GM12878 (cell line): ENCODE data around the gene KIRREL3. TPM values are rescaled to one million over a fixed set of nuclear protein-coding genes. Genes with fewer than 3 reads are reported as not detected.

ENCODE experiments used
- ATAC-seq: fragments of 200-7000 bp; cut with Tn5 transposase; 3 replicates; pipeline ENCODE4 v1.9.1; 2020; ENCODE audit warnings: mild to moderate bottlenecking, moderate library complexity
- BruUV-seq: library from RNA; stranded (reverse); fragments of 400-500 nt; replicated peaks from 2 replicates; lab custom pipeline; 2021; lab: Mats Ljungman, UMichigan
- CTCF ChIA-PET: fragments of 300-600 bp; sonication (Branson Sonifier 250); formaldehyde crosslinking; extraction: SDS; loops from one replicate; lab custom pipeline; 2021; ENCODE audit warnings: inconsistent platforms; lab: Yijun Ruan, JAX
- POLR2A ChIA-PET: fragments of 350-600 bp; formaldehyde crosslinking; extraction: SDS; loops from one replicate; lab custom pipeline; 2021; ENCODE audit warnings: inconsistent platforms; lab: Charles Lee
- RAD21 ChIA-PET: fragments of 300-600 bp; sonication (Branson Sonifier 250); formaldehyde crosslinking; loops from one replicate; lab custom pipeline; 2023; ENCODE audit warnings: antibody characterized with exemption; ENCODE audit not compliant: unreplicated experiment; lab: Charles Lee
- SMC1A ChIA-PET: fragments of 300-600 bp; sonication (Branson Sonifier 250); formaldehyde crosslinking; loops from one replicate; lab custom pipeline; 2023; ENCODE audit not compliant: unreplicated experiment, uncharacterized antibody; lab: Charles Lee
- DNase-seq: peaks from one replicate; pipeline ENCODE4 v3.0.0-alpha.2; 2011; ENCODE audit warnings: low read depth, low spot score
- FAIRE-seq: peaks from 3 replicates; lab custom pipeline; 2011; peaks lifted over from hg19 to GRCh38; lab: Jason Lieb, UNC
- H2AFZ ChIP-seq: 2 replicates; pipeline ENCODE4 v1.6.0; 2011; ENCODE audit warnings: low read depth, low read length, control low read depth; ENCODE audit not compliant: control insufficient read depth
- H3K27ac ChIP-seq: 2 replicates; pipeline ENCODE4 v1.5.1; 2011; ENCODE audit warnings: control low read depth; ENCODE audit not compliant: control insufficient read depth, insufficient read depth
- H3K27me3 ChIP-seq, 2 experiments: replicated peaks in 1 of 2; 2 replicates each; pipeline versions ENCODE4 v1.6.0 to v1.6.1; 2011; ENCODE audit warnings: low read length in 1 of 2; ENCODE audit not compliant: control insufficient read depth in 2 of 2, insufficient read depth in 2 of 2
- H3K36me3 ChIP-seq, 2 experiments: 2 replicates each; pipeline ENCODE4 v1.5.1; 2011; ENCODE audit warnings: low read length in 1 of 2; ENCODE audit not compliant: control insufficient read depth in 2 of 2, insufficient read depth in 2 of 2
- H3K4me1 ChIP-seq: 2 replicates; pipeline ENCODE4 v1.6.1; 2011; ENCODE audit warnings: mild to moderate bottlenecking, low read length, moderate library complexity, mixed read lengths; ENCODE audit not compliant: control insufficient read depth, insufficient read depth
- H3K4me2 ChIP-seq: 2 replicates; pipeline ENCODE4 v1.6.0; 2011; ENCODE audit warnings: control low read depth; ENCODE audit not compliant: control insufficient read depth, insufficient read depth
- H3K4me3 ChIP-seq: fragments of 200-600 bp; sonication (generic); 2 replicates; pipeline ENCODE4 v1.5.1; 2016
- H3K79me2 ChIP-seq: 2 replicates; pipeline ENCODE4 v1.6.0; 2011; ENCODE audit warnings: low read length; ENCODE audit not compliant: control insufficient read depth, insufficient read depth
- H3K9ac ChIP-seq: 2 replicates; pipeline ENCODE4 v1.8.0; 2011; ENCODE audit warnings: low read length, control low read depth, mixed read lengths; ENCODE audit not compliant: control insufficient read depth, insufficient read depth
- H3K9me3 ChIP-seq: replicated peaks from 3 replicates; pipeline ENCODE4 v1.5.1; 2011; ENCODE audit warnings: mild to moderate bottlenecking, low read length; ENCODE audit not compliant: control insufficient read depth, insufficient read depth
- H4K20me1 ChIP-seq: 2 replicates; pipeline ENCODE4 v1.6.0; 2011; ENCODE audit not compliant: control insufficient read depth, insufficient read depth
- BRCA1 ChIP-seq: IDR thresholded peaks from 2 replicates; pipeline ENCODE4 v1.6.1; 2011; ENCODE audit warnings: low read depth, low read length, improper control_type of control experiment
- ETV6 ChIP-seq, 2 experiments: fragments of 450-650 bp in 1 of 2; IDR thresholded peaks in 1 of 2; conservative IDR thresholded peaks in 1 of 2; 2 replicates each; pipeline ENCODE4 v1.6.1; 2014; ENCODE audit warnings: antibody characterized with exemption in 1 of 2, borderline replicate concordance in 1 of 2, low read depth in 1 of 2, mild to moderate bottlenecking in 1 of 2, moderate library complexity in 1 of 2
- YY1 ChIP-seq: IDR thresholded peaks from 2 replicates; pipeline ENCODE4 v1.6.1; 2011; ENCODE audit warnings: low read depth, mild to moderate bottlenecking, low read length
- ZNF687 ChIP-seq: fragments of 450-650 bp; IDR thresholded peaks from 2 replicates; pipeline ENCODE4 v1.6.1; 2017; ENCODE audit warnings: mild to moderate bottlenecking, moderate library complexity
- WGBS: methylation state at CpG from one replicate; pipeline ENCODE4 v1.1.6; 2016; ENCODE audit warnings: low lambda C conversion rate; ENCODE audit not compliant: insufficient replicate concordance, insufficient coverage; ENCODE audit errors: missing lambda C conversion rate; 5-methylcytosine and 5-hydroxymethylcytosine counted together
- in situ Hi-C: fragments of 300-500 bp; cut with MboI; formaldehyde crosslinking; loops from 9 replicates; pipeline ENCODE4 v1.14.3; 2018; ENCODE audit warnings: mixed read lengths
- intact Hi-C: fragments of 100-400 bp; cut with micrococcal nuclease; formaldehyde crosslinking; loops from one replicate; pipeline ENCODE4 v1.14.2; 2022; ENCODE audit not compliant: unreplicated experiment
- polyA plus RNA-seq, 11 experiments: library from polyadenylated mRNA; depleted of rRNA in 4 of 11; unstranded in 6 of 11; stranded (reverse) in 5 of 11; fragments of >200 nt; fragmentation: Nextera tagmentation in 4 of 11; fragmentation: Illumina TruSeq in 1 of 11; extraction: Ambion mirVana in 4 of 11; extraction: Trizol in 1 of 11; gene quantifications; 1 replicate in 1 of 11; 2 replicates in 10 of 11; pipeline versions ENCODE4 v1.2.1 to v1.2.3, GENCODE V29; 2011 to 2016; ENCODE audit warnings: inconsistent platforms in 2 of 11, missing spikeins in 2 of 11, low read depth in 1 of 11
- total RNA-seq, 4 experiments: library from RNA; depleted of rRNA in 3 of 4; stranded (reverse); fragments of >200 nt in 3 of 4; fragmentation: Illumina TruSeq in 1 of 4; extraction: Trizol in 1 of 4; gene quantifications; 2 replicates each; pipeline versions ENCODE4 v1.2.1 to v1.2.3, GENCODE V29; 2013 to 2021

The KIRREL3 gene
- total and polyA plus RNA-seq, 10 of the 15 experiments (the other 5 are each of a cell fraction or from before 2014, with no cell fraction given) = under 0.01 TPM; not detected in 9

GRCh38 chr11:126511475-126512115 is 489.0 kb downstream of the KIRREL3 start:
- Histone ChIP-seq H3K36me3 (no peaks in the 10 kb centered on the region), H2AFZ (no peak overlapping the region), H3K4me3 (no peak overlapping the region), H3K9ac (no peak overlapping the region), H3K4me1 (no peaks in the 10 kb centered on the region), H3K4me2 (no peak overlapping the region), H4K20me1 (no peaks in the 10 kb centered on the region), H3K27me3 (peaks cover 3 to 10% of the 10 kb centered on the region in 2 experiments), H3K79me2 (no peaks in the 10 kb centered on the region), H3K9me3 (no peaks in the 10 kb centered on the region), H3K27ac (no peak overlapping the region)
- SMC1A ChIA-PET = no interaction called here
- DNase-seq = no peak
- BruUV-seq = no TSS peak
- CTCF ChIA-PET = no interaction called here
- RAD21 ChIA-PET = interaction anchor here (0.6 kb wide), 1 partner anchor 27 kb away, joined by 3 read pairs; no protein-coding TSS in a partner anchor
- intact Hi-C loops = no loop called here
- in situ Hi-C loops = no loop called here
- TF ChIP-seq BRCA1 = no peak
- no peak for TF ChIP-seq ETV6 (conservative IDR thresholded peaks at IDR 0.05 in 1 of 2, IDR thresholded peaks at IDR 0.05 in 1 of 2; ENCODE audit: borderline replicate concordance in 1 of 2, low read depth in 1 of 2)
- TF ChIP-seq ZNF687 = no peak
- no peak for TF ChIP-seq YY1
- FAIRE-seq = no peak
- POLR2A ChIA-PET = no interaction called here
- no peak for ATAC-seq
- 30% methylated on average over 14 of the region's 14 CpGs for WGBS
